K562 (cell line): ENCODE data around the gene GPR27. TPM values are rescaled to one million over a fixed set of nuclear protein-coding genes. Genes with fewer than 3 reads are reported as not detected.

Experiments used
- ATAC-seq: fragments of 200-7000 bp; cut with Tn5 transposase; 3 replicates; pipeline ENCODE4 v1.9.1; 2020; ENCODE audit warnings: moderate library complexity
- BruUV-seq: library from RNA; stranded (reverse); fragments of 400-500 nt; replicated peaks from 2 replicates; lab custom pipeline; 2021; lab: Mats Ljungman, UMichigan
- CTCF ChIA-PET: fragments of 300-600 bp; formaldehyde crosslinking; extraction: SDS; loops from one replicate; lab custom pipeline; 2021; ENCODE audit warnings: low intra/inter-chr PET ratio; lab: Yijun Ruan, JAX
- POLR2A ChIA-PET: fragments of 300-600, 350-650 bp; sonication (Branson Sonifier 250); formaldehyde crosslinking; extraction: SDS; loops from one replicate; lab custom pipeline; 2021; ENCODE audit warnings: antibody characterized with exemption, inconsistent platforms; lab: Yijun Ruan, JAX
- DNase-seq, 4 experiments: peaks; one replicate each; pipeline versions ENCODE4 v3.0.0 to v3.0.0-alpha.2; 2011 to 2018; ENCODE audit warnings: low spot score in 3 of 4, mixed read lengths in 3 of 4; ENCODE audit errors: extremely low read depth in 1 of 4
- FAIRE-seq: peaks from 2 replicates; lab custom pipeline; 2011; peaks lifted over from hg19 to GRCh38; lab: Jason Lieb, UNC
- H2AFZ ChIP-seq: 2 replicates; pipeline ENCODE4 v1.6.0; 2011; ENCODE audit warnings: low read depth, low read length, control low read depth, inconsistent platforms
- H3K27ac ChIP-seq: fragments of 200-600 bp; 3 replicates; pipeline ENCODE4 v1.8.0; 2011; ENCODE audit warnings: low read depth, mild to moderate bottlenecking, control low read depth, inconsistent platforms, low read length, moderate library complexity, mixed read lengths; ENCODE audit errors: extremely low read depth
- H3K27me3 ChIP-seq, 2 experiments: fragments of 300-600 bp in 1 of 2; 2 replicates in 1 of 2; 3 replicates in 1 of 2; pipeline versions ENCODE4 v1.6.0 to v1.8.0; 2011; ENCODE audit warnings: inconsistent platforms in 2 of 2, low read length in 2 of 2, mild to moderate bottlenecking in 1 of 2, mixed read lengths in 1 of 2, moderate library complexity in 1 of 2; ENCODE audit not compliant: control insufficient read depth in 2 of 2, insufficient read depth in 2 of 2
- H3K36me3 ChIP-seq: fragments of 300-600 bp; 3 replicates; pipeline ENCODE4 v1.8.0; 2011; ENCODE audit warnings: mild to moderate bottlenecking, low read length, inconsistent platforms; ENCODE audit not compliant: control insufficient read depth, insufficient read depth
- H3K4me1 ChIP-seq, 2 experiments: fragments of 200-600 bp in 1 of 2; replicated peaks in 1 of 2; 2 replicates in 1 of 2; 3 replicates in 1 of 2; pipeline versions ENCODE4 v1.5.1 to v1.8.0; 2011; ENCODE audit warnings: inconsistent platforms in 2 of 2, low read length in 2 of 2, mild to moderate bottlenecking in 1 of 2, mixed read lengths in 1 of 2, moderate library complexity in 1 of 2; ENCODE audit not compliant: control insufficient read depth in 2 of 2, insufficient read depth in 2 of 2
- H3K4me2 ChIP-seq: 2 replicates; pipeline ENCODE4 v1.6.1; 2011; ENCODE audit warnings: low read length, control low read depth, inconsistent platforms, mixed read lengths; ENCODE audit not compliant: insufficient read depth
- H3K4me3 ChIP-seq: fragments of 200-600 bp; sonication (generic), shearing (Covaris generic); 2 replicates; pipeline ENCODE4 v1.5.1; 2016; ENCODE audit warnings: control low read depth, inconsistent platforms
- H3K79me2 ChIP-seq: fragments of 200-600 bp; 3 replicates; pipeline ENCODE4 v1.8.0; 2011; ENCODE audit warnings: low read length, inconsistent platforms; ENCODE audit not compliant: control insufficient read depth, insufficient read depth
- H3K9ac ChIP-seq, 2 experiments: 2 replicates each; pipeline versions ENCODE4 v1.6.0 to v1.6.1; 2011; ENCODE audit warnings: low read depth in 2 of 2, low read length in 2 of 2, control low read depth in 1 of 2, inconsistent platforms in 1 of 2, mild to moderate bottlenecking in 1 of 2, mixed read lengths in 1 of 2; ENCODE audit not compliant: insufficient read depth in 1 of 2
- H3K9me1 ChIP-seq: one replicate; pipeline ENCODE4 v1.6.0; 2011; ENCODE audit warnings: inconsistent platforms, mild to moderate bottlenecking, low read length, moderate library complexity; ENCODE audit not compliant: control insufficient read depth, insufficient read depth
- H3K9me3 ChIP-seq: replicated peaks from 2 replicates; pipeline ENCODE4 v1.5.1; 2011; ENCODE audit warnings: low read depth, low read length, inconsistent platforms; ENCODE audit not compliant: control insufficient read depth, insufficient read depth
- H4K20me1 ChIP-seq: replicated peaks from 2 replicates; pipeline ENCODE4 v1.6.1; 2011; ENCODE audit warnings: low read length, inconsistent platforms, mixed read lengths; ENCODE audit not compliant: control insufficient read depth, insufficient read depth
- BMI1 ChIP-seq: fragments of 150-350 bp; IDR thresholded peaks from 2 replicates; pipeline ENCODE4 v1.6.1; 2014; ENCODE audit warnings: low read length
- CBX8 ChIP-seq: fragments of 200-600 bp; sonication (generic); IDR thresholded peaks from 2 replicates; pipeline ENCODE4 v1.6.1; 2012; ENCODE audit warnings: borderline replicate concordance, mixed run types, low read depth, mild to moderate bottlenecking, moderate library complexity, mixed read lengths, low read length, control low read depth, inconsistent platforms; ENCODE audit not compliant: poor library complexity, severe bottlenecking; ENCODE audit errors: extremely low read depth
- HNRNPK ChIP-seq: fragments of 200-400 bp; formaldehyde crosslinking; IDR thresholded peaks from one replicate; pipeline ENCODE4 v1.6.1; 2018; ENCODE audit warnings: mild to moderate bottlenecking, low read depth, low read length; ENCODE audit not compliant: poor library complexity, severe bottlenecking
- MBD2 ChIP-seq: sonication (generic); IDR thresholded peaks from 2 replicates; pipeline ENCODE4 v1.6.1; 2016; ENCODE audit warnings: low read depth, borderline replicate concordance
- RBM39 ChIP-seq: fragments of 200-400 bp; formaldehyde crosslinking; optimal IDR thresholded peaks from 2 replicates; pipeline ENCODE3; 2018; ENCODE audit warnings: low read depth, low read length
- SPI1 ChIP-seq: IDR thresholded peaks from 2 replicates; pipeline ENCODE4 v1.6.1; 2011; ENCODE audit warnings: low read depth, low read length, control low read depth, borderline replicate concordance
- ZFP36 ChIP-seq: fragments of 150-350 bp; IDR thresholded peaks from 2 replicates; pipeline ENCODE4 v1.6.1; 2018; ENCODE audit warnings: low read length, low read depth; ENCODE audit not compliant: partially characterized antibody
- ZNF263 ChIP-seq: sonication (generic); formaldehyde crosslinking; IDR thresholded peaks from 2 replicates; pipeline ENCODE4 v1.8.0; 2022; ENCODE audit warnings: mild to moderate bottlenecking, missing genetic modification reagents, borderline replicate concordance
- WGBS: fragments of 100-300 bp; shearing (Covaris generic); methylation state at CpG from one replicate; pipeline ENCODE4 v1.1.6; 2016; ENCODE audit warnings: low coverage, mixed read lengths; ENCODE audit not compliant: insufficient coverage; ENCODE audit errors: missing lambda C conversion rate; 5-methylcytosine and 5-hydroxymethylcytosine counted together
- in situ Hi-C: fragments of 300-500 bp; cut with MboI; formaldehyde crosslinking; loops from 4 replicates; pipeline ENCODE4 v1.15.0; 2018; ENCODE audit warnings: inconsistent platforms, mixed read lengths
- intact Hi-C: fragments of 100-400 bp; cut with micrococcal nuclease; formaldehyde crosslinking; loops from 2 replicates; pipeline ENCODE4 v1.14.2; 2022
- polyA plus RNA-seq, 8 experiments: library from polyadenylated mRNA; depleted of rRNA in 4 of 8; stranded (reverse) in 5 of 8; unstranded in 3 of 8; fragments of >200 nt; fragmentation: Nextera tagmentation in 2 of 8; fragmentation: Illumina TruSeq in 1 of 8; extraction: Ambion mirVana in 2 of 8; extraction: Trizol in 1 of 8; gene quantifications; 2 replicates each; pipeline versions ENCODE4 v1.2.1 to v1.2.3, GENCODE V29; 2011 to 2014; ENCODE audit warnings: inconsistent platforms in 1 of 8, missing spikeins in 1 of 8
- total RNA-seq, 7 experiments: library from RNA; depleted of rRNA in 6 of 7; stranded (reverse); fragments of >200 nt in 6 of 7; fragmentation: Illumina TruSeq in 2 of 7; extraction: Trizol in 2 of 7; gene quantifications; 2 replicates each; pipeline versions ENCODE4 v1.2.1 to v1.2.3, GENCODE V29; 2011 to 2021; ENCODE audit warnings: low replicate concordance in 1 of 7

Gene GPR27
- total and polyA plus RNA-seq, 9 of the 15 experiments (the other 6 are each of a cell fraction or from before 2014, with no cell fraction given): not detected

DNA sequence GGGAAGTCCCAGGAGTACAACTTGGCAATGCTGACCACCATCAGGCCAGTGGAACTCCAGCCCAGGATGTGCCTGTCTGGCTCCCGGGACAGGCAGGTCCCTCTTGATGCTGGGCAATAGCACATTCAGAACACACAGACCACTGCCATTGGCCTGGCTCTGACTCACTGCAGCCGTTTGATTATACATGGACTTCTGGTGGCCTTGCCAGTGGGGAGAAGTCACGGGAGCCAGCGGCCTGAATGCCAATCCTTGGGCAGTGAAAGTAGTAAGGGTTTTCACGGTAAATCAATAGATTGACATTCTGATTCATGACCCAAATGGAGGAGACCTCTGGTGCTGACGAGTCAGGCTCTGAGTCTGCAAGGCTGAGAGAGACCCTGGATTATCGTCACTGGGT is 43.8 kb downstream of the GPR27 start:
- no peak for DNase-seq
- ATAC-seq: no peak
- Histone ChIP-seq H3K4me3 (no peak overlapping the region), H3K9me3 (no peaks in the 10 kb centered on the region), H4K20me1 (no peaks in the 10 kb centered on the region), H3K9me1 (no peaks in the 10 kb centered on the region), H3K36me3 (no peaks in the 10 kb centered on the region), H3K4me2 (no peak overlapping the region), H2AFZ (no peak overlapping the region), H3K79me2 (no peaks in the 10 kb centered on the region), H3K27ac (no peak overlapping the region), H3K9ac (no peak overlapping the region), H3K4me1 (no peaks in the 10 kb centered on the region), H3K27me3 (peaks cover 0 to 12% of the 10 kb centered on the region in 2 experiments; a peak in 2 of 5 replicates)
- BruUV-seq: no TSS peak
- in situ Hi-C loops: no loop called here
- WGBS: 6% methylated on average over 7 of the region's 7 CpGs
- TF ChIP-seq MBD2: no peak
- 0 out of 2 replicates have a peak, but pooled peaks have one; percentile 27 for TF ChIP-seq SPI1
- FAIRE-seq: no peak
- CTCF ChIA-PET: no interaction called here
- POLR2A ChIA-PET: no interaction called here
- intact Hi-C loops: no loop called here

- Histone ChIP-seq H4K20me1 (no peaks in the 10 kb centered on the region), H3K36me3 (no peaks in the 10 kb centered on the region), H3K27ac (no peak overlapping the region), H3K27me3 (peaks cover 0 to 12% of the 10 kb centered on the region in 2 experiments; a peak in 2 of 5 replicates), H3K79me2 (no peaks in the 10 kb centered on the region), H3K4me3 (no peak overlapping the region), H3K9ac (no peak overlapping the region), H3K4me2 (no peak overlapping the region), H3K9me1 (no peaks in the 10 kb centered on the region), H2AFZ (no peak overlapping the region), H3K9me3 (no peaks in the 10 kb centered on the region), H3K4me1 (no peaks in the 10 kb centered on the region; a peak in 1 of 5 replicates)
- BruUV-seq: no TSS peak
- ChIA-PET CTCF (no interaction called here), POLR2A (no interaction called here)
- peak; percentile 40 for TF ChIP-seq ZFP36
- TF ChIP-seq HNRNPK: no peak
- no peak for TF ChIP-seq RBM39
- peak; percentile 79 for TF ChIP-seq CBX8
- no peak for TF ChIP-seq ZNF263 (CRISPR knock-in tag)
- TF ChIP-seq BMI1: peak; percentile 57; the same call in 1 of the 2 replicates
- intact Hi-C loops: no loop called here
- in situ Hi-C loops: no loop called here
- WGBS: 0% methylated on average over 3 of the region's 3 CpGs
- FAIRE-seq: no peak
- no peak for DNase-seq
- ATAC-seq: no peak
These were observed 46.4 kb downstream of the GPR27 start for GRCh38 chr3:71800023-71800422.
